GM12891 (cell line): Measurements from ENCODE around the gene COX6A2.
"Not testable (repeated sequence)": the region's sequence is repeated elsewhere in the genome, so short reads cannot be mapped to it uniquely, and the experiment has no call there.

Experiments used
- POLR2A ChIP-seq: IDR thresholded peaks from 2 replicates; pipeline ENCODE4 v1.6.1; 2011; ENCODE audit warnings: low read depth, low read length, control low read depth
- TAF1 ChIP-seq: IDR thresholded peaks from 2 replicates; pipeline ENCODE4 v1.6.1; 2011; ENCODE audit warnings: low read depth, low read length, control low read depth

DNA sequence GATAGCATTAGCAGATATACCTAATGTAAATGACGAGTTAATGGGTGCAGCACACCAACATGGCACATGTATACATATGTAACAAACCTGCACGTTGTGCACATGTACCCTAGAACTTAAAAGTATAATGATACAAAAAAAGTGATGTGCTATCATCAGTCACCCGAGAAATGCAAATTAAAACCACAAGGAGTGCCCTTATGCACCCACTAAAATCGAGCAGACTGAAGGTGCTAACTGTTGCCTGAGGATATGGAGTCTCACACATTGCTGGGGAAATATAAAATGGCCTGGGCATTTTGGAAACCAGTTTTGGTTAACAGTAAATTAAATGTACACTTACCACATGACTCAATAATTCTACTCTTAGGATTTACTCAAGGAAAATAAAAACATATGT is 10.9 kb upstream of the COX6A2 start:
- TF ChIP-seq TAF1, POLR2A: not testable (repeated sequence)
